GM10266 (cell line): ENCODE results near the gene NEDD9.

Source experiments
- DNase-seq: peaks from one replicate; pipeline ENCODE4 v3.0.0; 2012; ENCODE audit errors: extremely low spot score
- CTCF ChIP-seq: IDR thresholded peaks from 2 replicates; pipeline ENCODE4 v1.5.1; 2012; ENCODE audit warnings: mild to moderate bottlenecking, low read depth; ENCODE audit not compliant: control insufficient read depth, insufficient read depth; ENCODE audit errors: missing control alignments

Gene NEDD9

GRCh38 chr6:11204005-11204399, 28.5 kb downstream of the NEDD9 start:
- no peak for TF ChIP-seq CTCF
- no peak for DNase-seq

DNA sequence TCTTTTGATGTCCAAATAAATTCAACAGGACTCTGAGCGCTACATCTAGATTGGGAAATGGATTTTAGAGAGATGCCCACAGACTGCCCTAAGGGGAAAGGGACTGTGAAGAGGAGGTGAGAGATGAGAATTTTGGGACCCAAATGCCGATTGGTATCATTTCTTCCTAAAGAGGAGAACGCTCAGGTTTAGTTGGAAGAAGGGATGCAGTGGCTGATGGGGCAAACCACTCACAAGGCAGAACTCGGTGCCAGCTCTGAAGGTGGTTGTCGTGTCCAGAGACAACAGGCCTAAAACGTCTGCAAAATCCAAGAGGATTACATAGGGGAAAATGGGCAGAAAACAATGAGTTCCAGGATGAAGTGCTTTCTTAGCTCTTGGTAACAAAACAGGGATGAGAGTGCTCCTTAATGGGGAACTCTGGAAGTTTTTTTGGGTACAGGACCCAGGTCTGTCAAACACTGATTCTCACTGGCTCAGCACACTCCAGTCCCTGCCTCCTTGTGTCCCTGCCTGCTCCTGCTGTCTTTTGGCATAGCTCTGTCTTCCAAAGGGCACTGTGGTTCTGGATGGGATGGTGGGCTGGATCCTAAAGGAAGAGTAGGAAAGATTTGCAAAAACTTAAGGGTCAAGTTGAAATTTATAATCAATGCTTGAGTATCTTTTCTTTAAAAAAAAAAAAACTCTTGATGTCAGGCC, 29.0 kb downstream of the NEDD9 start:
- no peak for TF ChIP-seq CTCF
- no peak for DNase-seq

DNA sequence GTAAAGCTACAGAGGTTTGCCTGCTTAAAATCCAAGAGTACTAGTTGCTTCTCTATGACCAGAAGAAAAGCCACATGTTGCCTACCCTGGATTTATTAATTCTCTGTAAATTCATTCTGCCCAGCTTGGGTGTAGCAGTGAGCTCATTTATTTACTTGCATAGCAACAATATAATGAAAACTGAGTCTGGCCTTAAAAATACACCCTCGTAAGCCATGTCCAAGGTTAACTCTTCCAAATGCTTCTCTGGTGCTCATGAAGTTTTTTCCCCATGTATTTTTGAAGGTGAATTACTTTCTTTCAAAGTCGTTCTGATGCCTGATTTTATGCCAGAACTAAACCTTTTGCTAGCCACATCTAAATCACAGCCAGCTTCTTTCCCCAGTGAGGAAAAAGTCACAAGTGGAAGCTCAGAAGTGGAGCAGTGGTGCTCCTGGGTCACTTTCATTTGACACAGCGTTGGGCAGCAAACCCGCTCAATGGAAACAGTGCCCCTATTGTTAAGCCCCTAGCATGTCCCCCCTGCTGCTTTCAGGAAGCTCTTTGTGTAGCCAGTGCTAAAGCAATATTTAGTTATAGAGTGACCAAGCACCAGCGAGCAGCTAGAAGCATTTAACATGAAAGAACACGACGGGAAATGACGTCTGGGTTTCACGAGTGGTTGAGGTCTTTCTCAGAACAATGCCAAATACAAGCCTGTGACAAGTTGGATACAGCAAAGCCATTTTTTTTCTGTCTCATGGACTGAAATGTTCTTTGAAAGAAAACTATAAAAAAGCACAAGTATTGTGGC, 29.8 kb downstream of the NEDD9 start:
- TF ChIP-seq CTCF: no peak
- DNase-seq: no peak

DNA sequence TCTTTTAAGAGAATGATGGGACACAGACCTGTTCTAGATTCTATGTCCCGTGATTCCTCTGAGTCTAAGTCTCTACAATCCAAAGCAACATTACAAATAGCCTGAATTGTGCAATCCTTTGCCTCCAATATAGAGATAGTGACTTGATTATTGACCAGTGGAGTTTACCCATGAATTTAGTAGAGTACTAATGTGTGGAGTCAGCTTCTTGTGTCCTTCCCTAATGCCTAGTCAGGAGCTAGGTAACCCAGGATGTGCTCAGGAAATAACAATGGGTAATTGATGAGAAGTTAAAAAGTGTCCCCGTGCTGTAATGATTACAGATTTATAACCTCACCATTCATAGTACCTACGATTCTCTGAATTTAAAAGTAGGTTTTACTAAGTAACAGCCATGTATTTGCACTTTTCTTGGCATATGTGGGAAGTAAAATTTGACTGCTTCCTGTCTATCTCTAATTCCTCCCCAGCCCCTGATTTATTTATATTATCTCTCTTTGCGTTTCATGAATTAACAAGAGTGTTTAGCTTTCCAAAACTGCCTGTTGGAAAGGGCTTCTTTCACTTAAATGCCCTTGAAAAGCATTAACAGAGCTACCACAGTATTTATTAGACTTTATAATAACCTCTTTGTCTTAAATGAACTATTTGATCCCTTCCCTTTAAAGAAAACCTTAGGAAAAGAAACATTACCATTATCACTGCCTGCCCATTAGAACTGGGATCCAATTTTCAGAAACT, 30.5 kb downstream of the NEDD9 start:
- DNase-seq: no peak

GRCh38 chr6:11201015-11201414, 31.5 kb downstream of the NEDD9 start:
- TF ChIP-seq CTCF: no peak

More for the DNA sequence above, 30.5 kb downstream of the NEDD9 start:
- TF ChIP-seq CTCF: no peak

DNA sequence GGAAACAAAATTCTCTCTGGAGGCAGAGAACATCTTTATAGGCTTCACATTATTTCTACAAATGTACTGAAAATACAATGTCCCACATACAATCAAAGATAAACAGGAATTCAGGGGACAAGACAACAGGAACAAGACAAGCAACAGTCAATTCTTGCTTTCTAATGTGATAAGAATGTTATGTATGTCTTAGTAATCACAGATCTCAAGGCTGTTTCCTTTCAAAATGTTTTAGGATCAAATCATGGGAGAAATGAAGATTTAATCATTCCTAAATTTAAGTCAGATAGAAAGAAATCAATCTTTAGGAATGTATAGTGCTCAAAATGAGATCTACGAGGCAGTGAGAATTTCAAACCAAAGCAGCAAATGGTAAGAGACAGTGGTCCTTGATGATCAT, 32.1 kb downstream of the NEDD9 start:
- DNase-seq: no peak

More at GRCh38 chr6:11201015-11201414, 31.5 kb downstream of the NEDD9 start:
- DNase-seq: no peak

More for the DNA sequence above, 32.1 kb downstream of the NEDD9 start:
- TF ChIP-seq CTCF: no peak
